Measurements from ENCODE around the gene MAP4K1. TPM values are rescaled to one million over a fixed set of nuclear protein-coding genes. Genes with fewer than 3 reads are reported as not detected.

Gene MAP4K1
- total RNA-seq, 2 experiments from 2014 or later = 173 to 185 TPM

GRCh38 chr19:38640368-38640767 is 22.6 kb upstream of the MAP4K1 start:
- Mint-ChIP-seq H3K4me3 (no peak overlapping the region), H3K27me3 (no peaks in the 10 kb centered on the region), H3K27ac (no peak overlapping the region), H3K9me3 (no peaks in the 10 kb centered on the region), H3K4me1 (ENCODE audit: low read depth) (peaks cover 26% of the 10 kb centered on the region), H3K36me3 (ENCODE audit: low read depth) (peaks cover 9% of the 10 kb centered on the region)
- TF ChIP-seq, protein P1, sequence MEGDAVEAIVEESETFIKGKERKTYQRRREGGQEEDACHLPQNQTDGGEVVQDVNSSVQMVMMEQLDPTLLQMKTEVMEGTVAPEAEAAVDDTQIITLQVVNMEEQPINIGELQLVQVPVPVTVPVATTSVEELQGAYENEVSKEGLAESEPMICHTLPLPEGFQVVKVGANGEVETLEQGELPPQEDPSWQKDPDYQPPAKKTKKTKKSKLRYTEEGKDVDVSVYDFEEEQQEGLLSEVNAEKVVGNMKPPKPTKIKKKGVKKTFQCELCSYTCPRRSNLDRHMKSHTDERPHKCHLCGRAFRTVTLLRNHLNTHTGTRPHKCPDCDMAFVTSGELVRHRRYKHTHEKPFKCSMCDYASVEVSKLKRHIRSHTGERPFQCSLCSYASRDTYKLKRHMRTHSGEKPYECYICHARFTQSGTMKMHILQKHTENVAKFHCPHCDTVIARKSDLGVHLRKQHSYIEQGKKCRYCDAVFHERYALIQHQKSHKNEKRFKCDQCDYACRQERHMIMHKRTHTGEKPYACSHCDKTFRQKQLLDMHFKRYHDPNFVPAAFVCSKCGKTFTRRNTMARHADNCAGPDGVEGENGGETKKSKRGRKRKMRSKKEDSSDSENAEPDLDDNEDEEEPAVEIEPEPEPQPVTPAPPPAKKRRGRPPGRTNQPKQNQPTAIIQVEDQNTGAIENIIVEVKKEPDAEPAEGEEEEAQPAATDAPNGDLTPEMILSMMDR (IDR thresholded peaks at IDR 0.05) = no peak
- intact Hi-C loops (cut with DNase I, micrococcal nuclease) = no loop called here
- Histone ChIP-seq H3K27ac (ENCODE audit: low read depth in 1 of 2, low read length in 2 of 2) (no peak overlapping the region), H3K4me1 (ENCODE audit: insufficient read depth, low read length) (peaks cover 19% of the 10 kb centered on the region), H3K27me3 (ENCODE audit: control insufficient read depth in 1 of 2, insufficient read depth in 2 of 2, low read length in 2 of 2) (no peaks in the 10 kb centered on the region), H3K36me3 (ENCODE audit: insufficient read depth, low read length) (peaks cover 8% of the 10 kb centered on the region), H3K4me3 (ENCODE audit: low read length) (no peak overlapping the region), H3K9me3 (ENCODE audit: control insufficient read depth in 1 of 2, insufficient read depth in 1 of 2, low read length in 2 of 2) (no peaks in the 10 kb centered on the region)
- ATAC-seq (ENCODE audit: poor library complexity) (no peak), DNase-seq (no peak)
- ChIA-PET POLR2A (interaction anchor here (1.6 kb wide), 1 partner anchor 22 kb away, joined by 6 read pairs; the partner anchor contains the start of gene EIF3K), CTCF (interaction anchor here (1.7 kb wide), 1 partner anchor 237 kb away, joined by 5 read pairs; the partner anchor contains the start of gene FAM98C)

GRCh38 chr19:38639679-38640078 is 21.9 kb upstream of the MAP4K1 start:
- no peaks in the 10 kb centered on the region for H3K9me3 ChIP-seq (ENCODE audit: control insufficient read depth in 1 of 2, insufficient read depth in 1 of 2, low read length in 2 of 2)
- Mint-ChIP-seq H3K4me1 (ENCODE audit: low read depth) (peaks cover 30% of the 10 kb centered on the region), H3K4me3 (no peak overlapping the region), H3K27ac (no peak overlapping the region), H3K9me3 (no peaks in the 10 kb centered on the region), H3K36me3 (ENCODE audit: low read depth) (peaks cover 14% of the 10 kb centered on the region), H3K27me3 (no peaks in the 10 kb centered on the region)
- intact Hi-C loops (cut with DNase I, micrococcal nuclease) = loop anchor here (5.0 kb wide), 2 partner anchors 48 to 293 kb away; partner anchors contain the start of genes MRPS12 (in 2 of the 2) and SARS2 (in 2 of the 2)
- peaks cover 15% of the 10 kb centered on the region for H3K36me3 ChIP-seq (ENCODE audit: insufficient read depth, low read length)
- ATAC-seq (ENCODE audit: poor library complexity) = no peak
- H3K27ac ChIP-seq (ENCODE audit: low read depth in 1 of 2, low read length in 2 of 2) = no peak overlapping the region
- no peak for DNase-seq
- ChIA-PET CTCF (no interaction called here), POLR2A (no interaction called here)
- TF ChIP-seq, protein P1 (IDR thresholded peaks at IDR 0.05) = no peak
- H3K4me3 ChIP-seq (ENCODE audit: low read length) = no peak overlapping the region
- H3K4me1 ChIP-seq (ENCODE audit: insufficient read depth, low read length) = peaks cover 26% of the 10 kb centered on the region
- no peaks in the 10 kb centered on the region for H3K27me3 ChIP-seq (ENCODE audit: control insufficient read depth in 1 of 2, insufficient read depth in 2 of 2, low read length in 2 of 2)

- peaks cover 34% of the 10 kb centered on the region for H3K4me1 Mint-ChIP-seq (ENCODE audit: low read depth)
- no peak overlapping the region for H3K4me3 ChIP-seq (ENCODE audit: low read length)
- POLR2A ChIA-PET = interaction anchor here (1.1 to 2.5 kb wide), 4 partner anchors 9 to 211 kb away, joined by 3 to 16 read pairs (median 5); partner anchors contain the start of genes ACTN4 and EIF3K
- H3K4me3 Mint-ChIP-seq = no peak overlapping the region
- H3K4me1 ChIP-seq (ENCODE audit: insufficient read depth, low read length) = peaks cover 28% of the 10 kb centered on the region
- no peaks in the 10 kb centered on the region for H3K27me3 Mint-ChIP-seq
- intact Hi-C loops (cut with DNase I, micrococcal nuclease) = loop anchor here (1.0 to 5.0 kb wide), 3 partner anchors 31 to 294 kb away; partner anchors contain the start of genes MRPS12 (in 2 of the 2) and SARS2 (in 2 of the 2)
- TF ChIP-seq, protein P1 (IDR thresholded peaks at IDR 0.05) = no peak
- no peaks in the 10 kb centered on the region for H3K27me3 ChIP-seq (ENCODE audit: control insufficient read depth in 1 of 2, insufficient read depth in 2 of 2, low read length in 2 of 2)
- no peaks in the 10 kb centered on the region for H3K9me3 Mint-ChIP-seq
- H3K36me3 Mint-ChIP-seq (ENCODE audit: low read depth) = peaks cover 18% of the 10 kb centered on the region
- H3K36me3 ChIP-seq (ENCODE audit: insufficient read depth, low read length) = peaks cover 19% of the 10 kb centered on the region
- no peak for ATAC-seq (ENCODE audit: poor library complexity)
- CTCF ChIA-PET = interaction anchor here (2.0 to 2.8 kb wide), 3 partner anchors 9 to 235 kb away, joined by 9 to 18 read pairs (median 12); partner anchors contain the start of genes ACTN4 and FAM98C
- H3K27ac Mint-ChIP-seq = no peak overlapping the region
- DNase-seq = no peak
- H3K9me3 ChIP-seq (ENCODE audit: control insufficient read depth in 1 of 2, insufficient read depth in 1 of 2, low read length in 2 of 2) = no peaks in the 10 kb centered on the region
- no peak overlapping the region for H3K27ac ChIP-seq (ENCODE audit: low read depth in 1 of 2, low read length in 2 of 2)
Measured at GRCh38 chr19:38638461-38638860, 20.7 kb upstream of the MAP4K1 start.

All from CD4-positive, alpha-beta T cell (primary cell).